IPS DF 6.9 (cell line): Measurements from ENCODE around the gene ADAMTS6.

Experiments used
- DNase-seq: peaks from one replicate; pipeline ENCODE4 v3.0.0-alpha.2; 2013; ENCODE audit warnings: low read depth, low spot score
- H3K27ac ChIP-seq: one replicate; pipeline ENCODE4 v1.5.1; 2013; ENCODE audit warnings: low read length, control low read depth
- H3K27me3 ChIP-seq: 2 replicates; pipeline ENCODE4 v1.6.1; 2013; ENCODE audit warnings: mild to moderate bottlenecking, low read length; ENCODE audit not compliant: control insufficient read depth, insufficient read depth
- H3K36me3 ChIP-seq: 2 replicates; pipeline ENCODE4 v1.6.1; 2013; ENCODE audit warnings: low read length; ENCODE audit not compliant: control insufficient read depth, insufficient read depth
- H3K4me1 ChIP-seq: 2 replicates; pipeline ENCODE4 v1.6.1; 2013; ENCODE audit warnings: low read length; ENCODE audit not compliant: control insufficient read depth, insufficient read depth
- H3K4me3 ChIP-seq: 2 replicates; pipeline ENCODE4 v1.5.1; 2013; ENCODE audit warnings: mild to moderate bottlenecking, low read length
- H3K9me3 ChIP-seq: 2 replicates; pipeline ENCODE4 v1.6.1; 2013; ENCODE audit warnings: low read length, inconsistent platforms; ENCODE audit not compliant: control insufficient read depth, insufficient read depth
- WGBS: extraction: QIAGEN DNeasy Blood & Tissue Kit; methylation state at CpG from one replicate; pipeline ENCODE4 v1.1.7; 2013; ENCODE audit warnings: mixed read lengths, missing lambda C conversion rate; ENCODE audit not compliant: insufficient read length, insufficient coverage; 5-methylcytosine and 5-hydroxymethylcytosine counted together

ADAMTS6 gene

GRCh38 chr5:65133477-65134110 lies 348.1 kb downstream of the ADAMTS6 start:
- Histone ChIP-seq H3K36me3 (no peaks in the 10 kb centered on the region), H3K27ac (no peak overlapping the region), H3K9me3 (no peaks in the 10 kb centered on the region), H3K4me1 (no peaks in the 10 kb centered on the region), H3K27me3 (no peaks in the 10 kb centered on the region), H3K4me3 (no peak overlapping the region)
- WGBS: no CpG with 5 or more reads among the region's 2 CpGs
- DNase-seq: no peak

GRCh38 chr5:65132386-65132785 lies 349.3 kb downstream of the ADAMTS6 start:
- no peaks in the 10 kb centered on the region for H3K4me1 ChIP-seq
- no peaks in the 10 kb centered on the region for H3K9me3 ChIP-seq
- WGBS: no CpG with 5 or more reads among the region's 4 CpGs
- no peaks in the 10 kb centered on the region for H3K27me3 ChIP-seq
- H3K4me3 ChIP-seq: no peak overlapping the region
- no peak for DNase-seq
- H3K27ac ChIP-seq: no peak overlapping the region
- H3K36me3 ChIP-seq: no peaks in the 10 kb centered on the region

- Histone ChIP-seq H3K4me1 (no peaks in the 10 kb centered on the region), H3K27ac (no peak overlapping the region), H3K36me3 (no peaks in the 10 kb centered on the region), H3K27me3 (no peaks in the 10 kb centered on the region), H3K9me3 (no peaks in the 10 kb centered on the region), H3K4me3 (no peak overlapping the region)
- no CpG with 5 or more reads among the region's 6 CpGs for WGBS
- no peak for DNase-seq
Observed at GRCh38 chr5:65128226-65128625, 353.5 kb downstream of the ADAMTS6 start.

- Histone ChIP-seq H3K27me3 (no peaks in the 10 kb centered on the region), H3K36me3 (no peaks in the 10 kb centered on the region), H3K27ac (no peak overlapping the region), H3K9me3 (no peaks in the 10 kb centered on the region), H3K4me3 (no peak overlapping the region), H3K4me1 (no peaks in the 10 kb centered on the region)
- DNase-seq: no peak
- no CpG with 5 or more reads among the region's 10 CpGs for WGBS
Observed at GRCh38 chr5:65127161-65127901, 354.4 kb downstream of the ADAMTS6 start.

- no peaks in the 10 kb centered on the region for H3K27me3 ChIP-seq
- H3K36me3 ChIP-seq: no peaks in the 10 kb centered on the region
- no peaks in the 10 kb centered on the region for H3K4me1 ChIP-seq
- no peak overlapping the region for H3K27ac ChIP-seq
- DNase-seq: no peak
- no peak overlapping the region for H3K4me3 ChIP-seq
- H3K9me3 ChIP-seq: no peaks in the 10 kb centered on the region
- no CpG with 5 or more reads among the region's 6 CpGs for WGBS
Observed at GRCh38 chr5:65126542-65127069, 355.1 kb downstream of the ADAMTS6 start.

GRCh38 chr5:65125591-65126541 lies 355.9 kb downstream of the ADAMTS6 start:
- Histone ChIP-seq H3K9me3 (no peaks in the 10 kb centered on the region), H3K27ac (no peak overlapping the region), H3K4me1 (no peaks in the 10 kb centered on the region), H3K27me3 (no peaks in the 10 kb centered on the region), H3K36me3 (no peaks in the 10 kb centered on the region), H3K4me3 (no peak overlapping the region)
- no CpG with 5 or more reads among the region's 16 CpGs for WGBS
- DNase-seq: no peak

GRCh38 chr5:65121880-65122436 lies 359.8 kb downstream of the ADAMTS6 start:
- H3K9me3 ChIP-seq: no peaks in the 10 kb centered on the region
- no peaks in the 10 kb centered on the region for H3K4me1 ChIP-seq
- no peak for DNase-seq
- no peak overlapping the region for H3K4me3 ChIP-seq
- no peaks in the 10 kb centered on the region for H3K36me3 ChIP-seq
- WGBS: no CpG with 5 or more reads among the region's 10 CpGs
- no peak overlapping the region for H3K27ac ChIP-seq
- no peaks in the 10 kb centered on the region for H3K27me3 ChIP-seq

GRCh38 chr5:65120371-65120967 lies 361.3 kb downstream of the ADAMTS6 start:
- DNase-seq: no peak
- Histone ChIP-seq H3K4me3 (no peak overlapping the region), H3K4me1 (no peaks in the 10 kb centered on the region), H3K27ac (no peak overlapping the region), H3K27me3 (no peaks in the 10 kb centered on the region), H3K36me3 (no peaks in the 10 kb centered on the region), H3K9me3 (no peaks in the 10 kb centered on the region)
- WGBS: no CpG with 5 or more reads among the region's 2 CpGs

GRCh38 chr5:65117525-65117924 lies 364.2 kb downstream of the ADAMTS6 start:
- no peaks in the 10 kb centered on the region for H3K9me3 ChIP-seq
- no peaks in the 10 kb centered on the region for H3K4me1 ChIP-seq
- H3K27ac ChIP-seq: no peak overlapping the region
- H3K36me3 ChIP-seq: no peaks in the 10 kb centered on the region
- H3K4me3 ChIP-seq: no peak overlapping the region
- no peaks in the 10 kb centered on the region for H3K27me3 ChIP-seq
- no peak for DNase-seq
- no CpG with 5 or more reads among the region's 2 CpGs for WGBS

- Histone ChIP-seq H3K27me3 (no peaks in the 10 kb centered on the region), H3K36me3 (no peaks in the 10 kb centered on the region), H3K4me3 (no peak overlapping the region), H3K4me1 (no peaks in the 10 kb centered on the region), H3K27ac (no peak overlapping the region), H3K9me3 (no peaks in the 10 kb centered on the region)
- no peak for DNase-seq
- WGBS: no CpG with 5 or more reads among the region's 2 CpGs
Observed at GRCh38 chr5:65113771-65114170, 367.9 kb downstream of the ADAMTS6 start.
